NCI-H1092 treated with DMSO at 0.1 percent for 48 hours (cell line): ENCODE data around the gene DVL1.
A peak's percentile ranks its signal among the peaks of the same experiment; 100 is the strongest.
"Not testable (repeated sequence)": the region's sequence is repeated elsewhere in the genome, so short reads cannot be mapped to it uniquely, and the experiment has no call there.

ENCODE experiments used
- DNase-seq: peaks from one replicate; lab custom pipeline; 2025; lab: John Stamatoyannopoulos, UW

Gene DVL1

GRCh38 chr1:1324524-1325287 lies 24.5 kb downstream of the DVL1 start, which contains the start of the genes CPTP and INTS11:
Gene CPTP (plus strand): TSS chr1:1324802. CDS start chr1:1326911, 2,109 bp downstream.
Gene INTS11 (minus strand): TSS chr1:1324660. CDS start chr1:1324608, 52 bp downstream.
- DNase-seq = peak; percentile 59

- no peak for DNase-seq
Measured at GRCh38 chr1:1324084-1324523, 25.1 kb downstream of the DVL1 start.

DNA sequence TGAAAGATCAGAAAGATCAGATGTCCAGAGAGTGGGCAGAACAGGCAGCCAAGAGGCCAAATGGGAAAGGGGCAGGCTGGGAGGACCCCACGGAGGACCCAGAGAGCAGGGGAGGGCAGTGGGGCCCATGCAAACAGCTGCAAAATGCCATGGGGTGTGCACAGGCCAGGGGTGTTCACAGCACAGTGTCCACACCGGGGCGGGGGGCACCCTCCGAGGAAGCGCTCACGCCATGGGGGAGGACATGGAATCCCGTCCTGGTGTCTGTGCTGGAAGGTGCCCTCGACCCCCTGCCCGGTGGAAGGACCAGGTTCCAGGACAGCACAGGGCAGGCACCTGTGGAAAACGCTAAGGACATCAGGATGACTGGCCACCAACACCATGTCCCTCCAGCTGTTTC lies 26.3 kb downstream of the DVL1 start:
- DNase-seq = no peak

- DNase-seq = no peak
Measured at GRCh38 chr1:1322418-1322817, 26.8 kb downstream of the DVL1 start.

GRCh38 chr1:1321477-1321876 lies 27.7 kb downstream of the DVL1 start:
- no peak for DNase-seq

DNA sequence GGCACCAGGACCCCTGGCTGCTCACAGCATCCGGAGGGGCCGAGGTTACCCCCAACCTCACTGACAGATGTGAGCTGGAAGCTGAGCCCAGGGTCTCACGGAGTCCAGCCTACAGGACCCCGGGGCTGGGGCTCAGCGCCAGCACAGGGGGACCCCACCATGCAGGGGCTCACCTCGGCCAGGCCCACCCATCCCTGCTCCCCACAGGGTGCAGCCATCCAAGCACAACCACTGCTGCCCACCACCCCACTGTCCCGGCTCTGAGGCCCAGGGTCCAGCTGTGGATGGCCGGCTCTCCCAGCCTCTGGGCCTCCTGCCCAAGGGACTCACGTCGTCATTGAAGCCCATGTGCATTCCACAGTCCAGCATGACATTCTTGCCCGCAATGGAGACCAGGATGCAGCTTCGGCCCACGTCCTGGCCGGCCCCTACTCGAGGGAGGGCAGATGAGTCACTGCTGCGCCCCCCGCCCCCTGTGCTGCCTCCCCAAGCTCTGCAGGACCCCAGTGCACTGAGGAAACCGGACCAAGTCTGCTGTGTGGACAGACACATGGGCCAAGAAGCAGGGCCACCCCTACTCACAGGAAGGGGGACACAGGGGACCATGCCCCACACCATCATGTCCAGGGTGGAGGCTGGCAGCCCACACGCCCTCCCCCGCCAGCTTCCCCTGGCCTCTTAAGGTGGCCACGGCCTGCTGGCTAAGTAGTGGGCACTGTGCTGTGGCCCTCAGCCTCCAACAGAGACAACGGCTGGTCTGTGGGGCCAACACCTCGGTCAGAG lies 28.4 kb downstream of the DVL1 start:
- no peak for DNase-seq

GRCh38 chr1:1319646-1319941 lies 29.6 kb downstream of the DVL1 start:
- no peak for DNase-seq

GRCh38 chr1:1318777-1319645 lies 30.2 kb downstream of the DVL1 start:
- DNase-seq = no peak

- DNase-seq = peak; percentile 30
Measured at GRCh38 chr1:1318131-1318652, 31.0 kb downstream of the DVL1 start.

DNA sequence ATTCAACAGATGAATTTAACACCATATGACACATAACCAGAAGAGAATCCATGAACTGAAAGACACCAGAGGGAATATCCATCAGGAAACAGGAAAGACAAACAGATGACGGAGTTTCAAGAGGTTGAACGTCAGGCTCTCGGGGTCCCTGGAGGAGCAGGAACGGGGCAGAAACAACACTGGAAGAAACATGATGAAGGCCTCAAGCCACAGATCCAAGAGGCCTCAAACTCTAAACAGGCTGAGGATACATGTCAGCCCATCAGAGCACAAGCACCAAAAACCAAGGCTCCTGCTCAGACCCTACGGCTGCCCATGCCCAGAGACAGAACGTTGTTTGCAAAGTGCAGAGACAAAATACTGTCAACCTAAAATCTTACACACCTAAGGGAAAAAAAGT lies 31.8 kb downstream of the DVL1 start:
- no peak for DNase-seq

DNA sequence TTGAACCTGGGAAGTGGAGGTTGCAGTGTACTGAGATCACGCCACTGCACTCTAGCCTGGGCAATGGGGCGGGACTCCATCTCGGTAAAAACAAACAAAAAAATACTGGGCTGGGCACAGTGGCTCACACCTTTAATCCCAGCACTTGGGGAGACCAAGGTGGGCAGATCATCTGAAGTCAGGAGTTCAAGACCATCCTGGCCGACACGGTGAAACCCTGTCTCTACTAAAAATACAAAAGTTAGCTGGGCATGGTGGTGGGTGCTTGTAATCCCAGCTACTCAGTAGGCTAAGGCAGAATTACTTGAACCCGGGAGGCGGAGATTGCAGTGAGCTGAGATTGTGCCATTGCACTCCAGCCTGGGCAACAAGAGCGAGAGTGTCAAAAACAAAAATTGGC lies 33.0 kb downstream of the DVL1 start:
- not testable (repeated sequence) for DNase-seq

DNA sequence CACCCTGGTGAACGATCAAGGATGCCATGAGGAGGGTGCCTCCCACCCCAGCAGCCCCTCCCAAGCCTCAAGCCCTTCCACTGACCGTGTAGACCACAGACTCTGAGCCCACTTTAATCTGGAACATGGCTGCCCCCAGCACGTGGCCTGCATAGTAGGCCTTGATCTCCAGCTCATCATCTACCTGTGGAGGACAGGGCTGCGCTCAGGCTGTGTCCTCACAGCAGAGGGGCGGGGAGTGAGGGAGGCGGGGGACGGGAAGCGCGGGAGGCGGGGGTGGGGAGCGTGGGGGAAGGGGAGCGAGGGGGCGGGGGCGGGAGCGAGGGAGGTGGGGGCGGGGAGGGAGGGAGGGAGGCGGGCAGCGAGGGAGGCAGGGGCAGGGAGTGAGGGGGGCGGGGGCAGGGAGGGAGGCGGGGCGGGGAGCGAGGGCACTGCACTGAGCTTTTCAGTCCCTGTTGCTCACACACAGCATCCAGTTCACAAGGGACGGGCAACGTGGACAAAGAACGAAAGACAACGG lies 33.7 kb downstream of the DVL1 start:
- DNase-seq = no peak

DNA sequence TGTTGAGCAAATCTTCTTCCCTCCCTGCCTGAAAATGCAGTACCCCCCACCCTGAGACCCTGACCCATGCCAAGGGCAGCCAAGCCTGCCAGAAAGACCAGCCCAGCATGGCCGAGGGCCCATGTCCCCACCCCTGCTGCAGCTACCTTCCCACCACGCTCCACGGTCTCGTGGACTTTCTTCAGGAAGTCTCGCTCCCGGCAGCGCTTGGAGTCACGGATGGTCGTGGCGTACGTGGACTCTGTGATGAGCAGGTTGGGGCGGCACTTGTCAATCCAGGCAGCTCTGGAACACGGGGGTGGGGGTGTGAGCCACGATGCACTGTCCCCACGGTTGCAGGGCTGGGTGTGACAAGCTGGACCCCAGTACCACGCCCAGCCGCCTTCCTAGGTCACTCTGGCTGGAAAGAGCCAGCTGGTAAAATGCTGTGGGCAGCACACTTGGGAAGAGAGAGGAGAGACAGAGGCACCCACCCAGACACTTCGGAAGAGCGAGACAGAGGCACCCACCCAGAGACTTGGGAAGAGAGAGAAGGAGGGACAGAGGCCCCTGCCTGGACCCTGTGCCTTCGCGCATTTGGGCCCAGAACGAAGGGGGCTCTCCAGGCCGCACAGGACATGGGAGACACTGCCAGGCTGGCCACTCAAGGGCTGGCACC lies 34.4 kb downstream of the DVL1 start:
- no peak for DNase-seq

DNA sequence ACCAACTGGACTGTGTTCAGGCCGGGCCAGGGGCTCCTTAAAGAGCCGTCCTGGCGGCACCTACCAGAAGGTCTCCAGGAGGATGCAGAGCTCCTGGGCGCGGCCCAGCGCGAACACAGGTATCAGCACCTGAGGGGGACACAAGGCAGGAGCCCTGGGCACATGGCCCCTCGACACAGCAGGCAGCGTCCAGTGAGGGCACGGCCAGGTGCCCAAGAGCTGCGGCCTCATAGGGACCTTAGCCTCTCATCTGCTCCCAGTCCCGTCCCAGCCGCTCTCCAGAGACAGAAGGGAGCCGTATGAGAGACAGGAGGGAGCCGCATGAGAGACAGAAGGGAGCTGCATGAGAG lies 35.0 kb downstream of the DVL1 start:
- DNase-seq = no peak

- DNase-seq = no peak
Measured at GRCh38 chr1:1313500-1314236, 35.5 kb downstream of the DVL1 start.

DNA sequence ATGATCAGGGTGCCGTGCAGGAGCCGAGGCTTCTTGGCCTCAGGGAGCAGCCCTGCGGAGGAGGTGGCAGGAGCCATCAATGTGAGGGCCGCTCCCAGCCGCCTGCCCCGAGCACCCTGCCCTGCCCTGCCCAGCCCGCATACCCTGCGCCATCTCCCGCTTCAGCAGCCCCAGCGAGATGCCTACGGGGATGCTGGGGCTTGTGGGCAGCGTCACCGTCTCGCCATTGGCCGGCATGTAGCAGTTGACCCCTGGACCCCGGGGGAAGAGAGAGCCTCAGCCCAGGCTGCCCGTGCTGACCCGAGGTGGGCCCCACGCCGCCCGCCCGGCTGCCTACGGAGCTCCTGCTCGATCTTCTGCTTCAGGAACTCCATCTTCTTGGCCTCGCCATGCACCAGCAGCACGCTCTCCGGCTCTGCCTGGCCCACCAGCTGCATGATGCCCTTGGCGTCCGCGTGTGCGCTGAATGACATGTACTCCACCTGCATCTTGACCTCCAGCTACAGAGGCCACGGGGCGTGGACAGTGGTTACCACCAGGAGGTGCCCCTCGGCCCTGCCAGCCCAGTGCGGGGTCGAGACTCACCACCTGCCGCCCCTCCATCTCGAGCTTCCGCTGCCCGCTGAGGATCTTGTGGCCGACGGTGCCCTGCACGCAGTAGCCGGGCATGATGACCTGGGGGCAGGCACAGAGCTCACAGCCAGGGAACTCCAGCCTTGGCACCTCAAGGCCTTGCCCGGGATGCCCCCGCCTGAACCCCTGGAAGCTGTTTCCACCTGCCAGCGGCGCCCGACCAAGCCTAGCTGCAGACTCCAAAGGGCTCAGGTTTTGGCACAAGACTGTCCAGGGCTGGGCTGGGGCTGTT lies 36.5 kb downstream of the DVL1 start:
- no peak for DNase-seq

DNA sequence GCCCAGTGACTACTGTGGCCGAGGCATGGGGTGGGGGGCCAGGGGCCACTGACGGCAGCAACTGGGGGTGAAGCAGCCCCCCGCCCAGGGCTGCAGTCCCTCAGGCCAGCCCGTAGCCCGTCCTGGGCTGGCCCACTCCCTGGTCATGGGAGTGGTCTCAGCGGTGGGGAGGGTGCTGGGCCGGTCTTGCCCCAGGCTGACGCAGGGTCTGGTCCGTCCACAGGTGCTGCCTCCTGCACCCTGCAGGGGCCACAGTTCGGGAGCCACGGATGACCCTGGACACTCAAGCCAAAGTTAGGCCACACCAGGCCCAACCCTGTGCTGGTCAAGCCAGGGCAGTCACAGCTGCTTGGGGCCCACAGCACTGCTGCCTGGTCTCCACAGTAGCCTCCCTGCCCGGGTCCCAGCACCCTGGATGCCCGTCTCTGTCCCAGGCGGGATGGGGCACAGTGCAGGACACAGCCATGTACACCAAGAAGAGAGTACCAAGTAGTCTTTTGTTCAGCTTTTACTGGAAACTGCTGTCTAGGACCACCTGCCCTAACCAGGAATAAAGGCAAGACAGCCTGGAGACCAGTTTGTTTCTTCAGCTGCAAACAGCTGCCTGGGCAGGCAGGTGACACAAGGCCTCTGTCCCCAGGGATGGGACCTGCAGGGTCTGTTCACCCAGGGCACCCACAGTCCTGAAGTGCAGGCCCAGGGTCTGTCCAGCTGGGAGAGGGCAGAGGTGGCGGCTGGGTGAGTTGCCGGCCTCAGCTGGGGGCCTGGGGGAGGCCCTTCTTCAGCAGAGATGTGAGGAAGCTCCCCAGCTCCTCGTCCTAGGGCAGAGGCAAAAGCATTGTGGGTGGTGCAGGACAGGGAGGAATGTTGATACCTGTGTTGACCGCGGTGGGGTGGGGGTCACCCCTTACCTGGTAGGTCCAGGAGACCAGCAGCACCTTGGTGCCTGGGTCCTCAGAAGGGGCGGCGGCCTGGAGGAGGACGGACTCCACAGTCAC lies 37.8 kb downstream of the DVL1 start:
- no peak for DNase-seq

DNA sequence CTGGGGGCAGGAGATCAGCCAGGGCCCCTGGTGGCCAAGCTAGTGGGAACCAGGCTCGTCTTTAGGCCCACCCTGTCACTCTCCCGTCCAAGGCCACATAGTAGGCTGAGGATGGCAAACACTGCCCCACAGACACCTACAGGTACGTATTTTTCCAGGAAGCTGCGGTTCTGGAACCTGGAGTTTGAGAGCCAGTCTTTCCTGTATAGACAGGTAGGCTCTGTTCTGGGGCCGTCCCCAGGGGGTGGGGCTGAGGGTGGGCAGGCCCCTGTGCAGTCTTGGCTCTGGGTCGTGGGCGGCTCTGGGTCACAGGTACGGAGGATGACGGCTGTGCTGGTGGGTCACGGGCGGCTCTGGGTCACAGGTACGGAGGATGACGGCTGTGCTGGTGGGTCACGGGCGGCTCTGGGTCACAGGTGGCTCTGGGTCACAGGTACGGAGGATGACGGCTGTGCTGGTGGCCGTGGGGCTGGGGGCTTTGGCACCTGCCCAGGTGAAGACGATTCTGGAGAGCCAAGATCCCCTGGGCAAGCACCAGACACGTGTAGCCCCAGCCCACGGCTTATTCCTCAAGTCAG lies 38.7 kb downstream of the DVL1 start:
- DNase-seq = no peak
